WTC11 (cell line): ENCODE results near the gene SPR. TPM values are rescaled to one million over a fixed set of nuclear protein-coding genes. Genes with fewer than 3 reads are reported as not detected.
"Not testable (repeated sequence)": the region's sequence is repeated elsewhere in the genome, so short reads cannot be mapped to it uniquely, and the experiment has no call there.

ENCODE experiments used
- ATAC-seq: fragments of 200-7000 bp; cut with Tn5 transposase; 2 replicates; pipeline ENCODE4 v1.10.0; 2021; ENCODE audit warnings: mild to moderate bottlenecking, moderate library complexity
- CTCF ChIA-PET: fragments of 300-600 bp; sonication (Branson Sonifier 250); formaldehyde crosslinking; loops from one replicate; lab custom pipeline; 2021; ENCODE audit warnings: antibody characterized with exemption; lab: Charles Lee
- POLR2A ChIA-PET: fragments of 350-600 bp; sonication (Branson Sonifier 250); formaldehyde crosslinking; loops from one replicate; lab custom pipeline; 2021; ENCODE audit warnings: antibody characterized with exemption; lab: Charles Lee
- DNase-seq: peaks from one replicate; pipeline ENCODE4 v3.0.0; 2021; ENCODE audit warnings: low spot score
- H3K27ac Mint-ChIP-seq: 2 replicates; pipeline ENCODE4 v1.8.0; 2021; ENCODE audit warnings: mixed read lengths
- H3K27me3 Mint-ChIP-seq: 2 replicates; pipeline ENCODE4 v1.8.0; 2021; ENCODE audit warnings: low read depth, mild to moderate bottlenecking, moderate library complexity, mixed read lengths
- H3K36me3 Mint-ChIP-seq: 2 replicates; pipeline ENCODE4 v1.8.0; 2021; ENCODE audit warnings: mixed read lengths
- H3K4me1 Mint-ChIP-seq: 2 replicates; pipeline ENCODE4 v1.8.0; 2022; ENCODE audit warnings: mixed read lengths
- H3K4me3 Mint-ChIP-seq: 2 replicates; pipeline ENCODE4 v1.8.0; 2021; ENCODE audit warnings: mild to moderate bottlenecking, moderate library complexity, mixed read lengths
- H3K9me3 Mint-ChIP-seq: 2 replicates; pipeline ENCODE4 v1.8.0; 2021; ENCODE audit warnings: mixed read lengths
- E2F1 ChIP-seq: sonication (generic); formaldehyde crosslinking; IDR thresholded peaks from 2 replicates; pipeline ENCODE4 v1.8.0; 2022; ENCODE audit warnings: mild to moderate bottlenecking, missing genetic modification reagents
- FOXP1 ChIP-seq: sonication (generic); formaldehyde crosslinking; IDR thresholded peaks from 2 replicates; pipeline ENCODE4 v1.8.0; 2022; ENCODE audit warnings: missing genetic modification reagents, mild to moderate bottlenecking, moderate library complexity, borderline replicate concordance
- GRHL2 ChIP-seq: fragments of 250-450 bp; sonication (Bioruptor Pico); IDR thresholded peaks from 2 replicates; pipeline ENCODE4 v1.8.0; 2022; ENCODE audit warnings: mild to moderate bottlenecking, moderate library complexity; ENCODE audit not compliant: insufficient replicate concordance, severe bottlenecking
- OVOL2 ChIP-seq: fragments of 250-450 bp; sonication (Bioruptor Pico); IDR thresholded peaks from 2 replicates; pipeline ENCODE4 v1.9.0; 2021; ENCODE audit warnings: mild to moderate bottlenecking, borderline replicate concordance
- SOX15 ChIP-seq: fragments of 250-450 bp; sonication (Bioruptor Pico); IDR thresholded peaks from 2 replicates; pipeline ENCODE4 v1.9.0; 2021; ENCODE audit warnings: mild to moderate bottlenecking
- ZBTB43 ChIP-seq: sonication (generic); formaldehyde crosslinking; IDR thresholded peaks from 2 replicates; pipeline ENCODE4 v1.8.1; 2023; ENCODE audit warnings: mild to moderate bottlenecking, missing genetic modification reagents
- total RNA-seq: library from RNA; stranded (reverse); gene quantifications from 3 replicates; pipeline ENCODE4 v1.2.3, GENCODE V29; 2021
- TF ChIP-seq, protein P1 (sequence below): fragments of 250-450 bp; sonication (Bioruptor Pico); IDR thresholded peaks from 2 replicates; pipeline ENCODE4 v1.9.0; 2021; ENCODE audit warnings: mild to moderate bottlenecking, borderline replicate concordance
- TF ChIP-seq, protein P2 (sequence below): sonication (generic); formaldehyde crosslinking; conservative IDR thresholded peaks from 2 replicates; pipeline ENCODE4 v1.8.1; 2023; ENCODE audit warnings: mild to moderate bottlenecking, low read depth, missing genetic modification reagents, moderate library complexity
- TF ChIP-seq, protein P3 (sequence below): sonication (generic); formaldehyde crosslinking; IDR thresholded peaks from 2 replicates; pipeline ENCODE4 v1.8.1; 2022; ENCODE audit warnings: low read depth, mild to moderate bottlenecking, moderate library complexity, missing genetic modification reagents, borderline replicate concordance

The SPR gene
- total RNA-seq, 1 experiment from 2014 or later, result 9.4 TPM

- TF ChIP-seq, protein P1, sequence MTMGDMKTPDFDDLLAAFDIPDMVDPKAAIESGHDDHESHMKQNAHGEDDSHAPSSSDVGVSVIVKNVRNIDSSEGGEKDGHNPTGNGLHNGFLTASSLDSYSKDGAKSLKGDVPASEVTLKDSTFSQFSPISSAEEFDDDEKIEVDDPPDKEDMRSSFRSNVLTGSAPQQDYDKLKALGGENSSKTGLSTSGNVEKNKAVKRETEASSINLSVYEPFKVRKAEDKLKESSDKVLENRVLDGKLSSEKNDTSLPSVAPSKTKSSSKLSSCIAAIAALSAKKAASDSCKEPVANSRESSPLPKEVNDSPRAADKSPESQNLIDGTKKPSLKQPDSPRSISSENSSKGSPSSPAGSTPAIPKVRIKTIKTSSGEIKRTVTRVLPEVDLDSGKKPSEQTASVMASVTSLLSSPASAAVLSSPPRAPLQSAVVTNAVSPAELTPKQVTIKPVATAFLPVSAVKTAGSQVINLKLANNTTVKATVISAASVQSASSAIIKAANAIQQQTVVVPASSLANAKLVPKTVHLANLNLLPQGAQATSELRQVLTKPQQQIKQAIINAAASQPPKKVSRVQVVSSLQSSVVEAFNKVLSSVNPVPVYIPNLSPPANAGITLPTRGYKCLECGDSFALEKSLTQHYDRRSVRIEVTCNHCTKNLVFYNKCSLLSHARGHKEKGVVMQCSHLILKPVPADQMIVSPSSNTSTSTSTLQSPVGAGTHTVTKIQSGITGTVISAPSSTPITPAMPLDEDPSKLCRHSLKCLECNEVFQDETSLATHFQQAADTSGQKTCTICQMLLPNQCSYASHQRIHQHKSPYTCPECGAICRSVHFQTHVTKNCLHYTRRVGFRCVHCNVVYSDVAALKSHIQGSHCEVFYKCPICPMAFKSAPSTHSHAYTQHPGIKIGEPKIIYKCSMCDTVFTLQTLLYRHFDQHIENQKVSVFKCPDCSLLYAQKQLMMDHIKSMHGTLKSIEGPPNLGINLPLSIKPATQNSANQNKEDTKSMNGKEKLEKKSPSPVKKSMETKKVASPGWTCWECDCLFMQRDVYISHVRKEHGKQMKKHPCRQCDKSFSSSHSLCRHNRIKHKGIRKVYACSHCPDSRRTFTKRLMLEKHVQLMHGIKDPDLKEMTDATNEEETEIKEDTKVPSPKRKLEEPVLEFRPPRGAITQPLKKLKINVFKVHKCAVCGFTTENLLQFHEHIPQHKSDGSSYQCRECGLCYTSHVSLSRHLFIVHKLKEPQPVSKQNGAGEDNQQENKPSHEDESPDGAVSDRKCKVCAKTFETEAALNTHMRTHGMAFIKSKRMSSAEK (CRISPR knock-in tag), result no peak
- TF ChIP-seq, protein P2, sequence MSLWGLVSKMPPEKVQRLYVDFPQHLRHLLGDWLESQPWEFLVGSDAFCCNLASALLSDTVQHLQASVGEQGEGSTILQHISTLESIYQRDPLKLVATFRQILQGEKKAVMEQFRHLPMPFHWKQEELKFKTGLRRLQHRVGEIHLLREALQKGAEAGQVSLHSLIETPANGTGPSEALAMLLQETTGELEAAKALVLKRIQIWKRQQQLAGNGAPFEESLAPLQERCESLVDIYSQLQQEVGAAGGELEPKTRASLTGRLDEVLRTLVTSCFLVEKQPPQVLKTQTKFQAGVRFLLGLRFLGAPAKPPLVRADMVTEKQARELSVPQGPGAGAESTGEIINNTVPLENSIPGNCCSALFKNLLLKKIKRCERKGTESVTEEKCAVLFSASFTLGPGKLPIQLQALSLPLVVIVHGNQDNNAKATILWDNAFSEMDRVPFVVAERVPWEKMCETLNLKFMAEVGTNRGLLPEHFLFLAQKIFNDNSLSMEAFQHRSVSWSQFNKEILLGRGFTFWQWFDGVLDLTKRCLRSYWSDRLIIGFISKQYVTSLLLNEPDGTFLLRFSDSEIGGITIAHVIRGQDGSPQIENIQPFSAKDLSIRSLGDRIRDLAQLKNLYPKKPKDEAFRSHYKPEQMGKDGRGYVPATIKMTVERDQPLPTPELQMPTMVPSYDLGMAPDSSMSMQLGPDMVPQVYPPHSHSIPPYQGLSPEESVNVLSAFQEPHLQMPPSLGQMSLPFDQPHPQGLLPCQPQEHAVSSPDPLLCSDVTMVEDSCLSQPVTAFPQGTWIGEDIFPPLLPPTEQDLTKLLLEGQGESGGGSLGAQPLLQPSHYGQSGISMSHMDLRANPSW (CRISPR knock-in tag), result no peak
- no peak for TF ChIP-seq OVOL2 (CRISPR knock-in tag)
- TF ChIP-seq FOXP1, result no peak
- TF ChIP-seq GRHL2 (CRISPR knock-in tag), result no peak
- no peak for TF ChIP-seq ZBTB43 (CRISPR knock-in tag)
- TF ChIP-seq, protein P3, sequence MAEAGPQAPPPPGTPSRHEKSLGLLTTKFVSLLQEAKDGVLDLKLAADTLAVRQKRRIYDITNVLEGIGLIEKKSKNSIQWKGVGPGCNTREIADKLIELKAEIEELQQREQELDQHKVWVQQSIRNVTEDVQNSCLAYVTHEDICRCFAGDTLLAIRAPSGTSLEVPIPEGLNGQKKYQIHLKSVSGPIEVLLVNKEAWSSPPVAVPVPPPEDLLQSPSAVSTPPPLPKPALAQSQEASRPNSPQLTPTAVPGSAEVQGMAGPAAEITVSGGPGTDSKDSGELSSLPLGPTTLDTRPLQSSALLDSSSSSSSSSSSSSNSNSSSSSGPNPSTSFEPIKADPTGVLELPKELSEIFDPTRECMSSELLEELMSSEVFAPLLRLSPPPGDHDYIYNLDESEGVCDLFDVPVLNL (CRISPR knock-in tag), result no peak
These were observed 13.1 kb downstream of the SPR start (continued) for GRCh38 chr2:72900191-72900825.

GRCh38 chr2:72901426-72901825, 14.2 kb downstream of the SPR start:
- H3K27ac Mint-ChIP-seq, result no peak overlapping the region
- CTCF ChIA-PET, result interaction anchor here (0.7 to 2.8 kb wide), 4 partner anchors 8 to 14 kb away, joined by 3 to 13 read pairs (median 4); partner anchors contain the start of gene SPR
- H3K4me3 Mint-ChIP-seq, result no peak overlapping the region
- H3K27me3 Mint-ChIP-seq, result peaks cover 94% of the 10 kb centered on the region
- peaks cover 5% of the 10 kb centered on the region for H3K9me3 Mint-ChIP-seq
- H3K4me1 Mint-ChIP-seq, result peaks cover 3% of the 10 kb centered on the region; the same call in 1 of the 2 replicates
- TF ChIP-seq SOX15 (CRISPR knock-in tag) (no peak), E2F1 (no peak)
- no peaks in the 10 kb centered on the region for H3K36me3 Mint-ChIP-seq
- ATAC-seq (no peak), DNase-seq (no peak)
- POLR2A ChIA-PET, result no interaction called here

DNA sequence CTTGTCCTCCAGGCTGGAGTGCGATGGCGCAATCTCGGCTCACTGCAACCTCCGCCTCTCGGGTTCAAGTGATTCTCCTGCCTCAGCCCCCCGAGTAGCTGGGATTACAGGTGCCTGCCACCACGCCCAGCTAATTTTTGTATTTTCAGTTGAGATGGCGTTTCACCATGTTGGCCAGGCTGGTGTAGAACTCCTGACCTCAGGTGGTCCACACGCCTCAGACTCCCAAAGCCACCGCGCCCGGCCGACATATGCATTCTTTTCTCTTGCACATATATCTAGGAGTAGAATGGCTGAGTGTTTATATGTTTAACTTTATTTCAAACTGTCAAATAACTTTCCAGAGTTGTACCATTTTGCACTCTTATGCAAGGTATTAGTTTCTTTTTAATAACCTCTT, 20.2 kb downstream of the SPR start:
- H3K4me3 Mint-ChIP-seq, DNase-seq, H3K4me1 Mint-ChIP-seq, ATAC-seq, H3K36me3 Mint-ChIP-seq, H3K27ac Mint-ChIP-seq, H3K9me3 Mint-ChIP-seq: not testable (repeated sequence)
- CTCF ChIA-PET, result interaction anchor here (0.8 to 1.8 kb wide), 3 partner anchors 14 to 45 kb away, joined by 3 to 10 read pairs (median 3); no protein-coding TSS in a partner anchor
- POLR2A ChIA-PET, result interaction anchor here (1.0 kb wide), 1 partner anchor 270 kb away, joined by 3 read pairs; no protein-coding TSS in a partner anchor
- H3K27me3 Mint-ChIP-seq, result peaks cover 96% of the 10 kb centered on the region
